T47D (cell line): ENCODE results near the gene AMZ2.

Source experiments
- DNase-seq, 2 experiments: peaks; one replicate each; pipeline versions ENCODE4 v3.0.0 to v3.0.0-alpha.2; 2011 to 2012; ENCODE audit warnings: low read depth in 1 of 2, low spot score in 1 of 2
- JUND ChIP-seq: IDR thresholded peaks from 2 replicates; pipeline ENCODE4 v1.6.1; 2012; ENCODE audit warnings: low read depth
- in situ Hi-C: cut with HindIII; loops from 2 replicates; pipeline ENCODE4 v1.10.0; 2016; ENCODE audit warnings: low sequenced_read_pairs, low pct_unique_long_range_greater_than_20kb

The AMZ2 gene

DNA sequence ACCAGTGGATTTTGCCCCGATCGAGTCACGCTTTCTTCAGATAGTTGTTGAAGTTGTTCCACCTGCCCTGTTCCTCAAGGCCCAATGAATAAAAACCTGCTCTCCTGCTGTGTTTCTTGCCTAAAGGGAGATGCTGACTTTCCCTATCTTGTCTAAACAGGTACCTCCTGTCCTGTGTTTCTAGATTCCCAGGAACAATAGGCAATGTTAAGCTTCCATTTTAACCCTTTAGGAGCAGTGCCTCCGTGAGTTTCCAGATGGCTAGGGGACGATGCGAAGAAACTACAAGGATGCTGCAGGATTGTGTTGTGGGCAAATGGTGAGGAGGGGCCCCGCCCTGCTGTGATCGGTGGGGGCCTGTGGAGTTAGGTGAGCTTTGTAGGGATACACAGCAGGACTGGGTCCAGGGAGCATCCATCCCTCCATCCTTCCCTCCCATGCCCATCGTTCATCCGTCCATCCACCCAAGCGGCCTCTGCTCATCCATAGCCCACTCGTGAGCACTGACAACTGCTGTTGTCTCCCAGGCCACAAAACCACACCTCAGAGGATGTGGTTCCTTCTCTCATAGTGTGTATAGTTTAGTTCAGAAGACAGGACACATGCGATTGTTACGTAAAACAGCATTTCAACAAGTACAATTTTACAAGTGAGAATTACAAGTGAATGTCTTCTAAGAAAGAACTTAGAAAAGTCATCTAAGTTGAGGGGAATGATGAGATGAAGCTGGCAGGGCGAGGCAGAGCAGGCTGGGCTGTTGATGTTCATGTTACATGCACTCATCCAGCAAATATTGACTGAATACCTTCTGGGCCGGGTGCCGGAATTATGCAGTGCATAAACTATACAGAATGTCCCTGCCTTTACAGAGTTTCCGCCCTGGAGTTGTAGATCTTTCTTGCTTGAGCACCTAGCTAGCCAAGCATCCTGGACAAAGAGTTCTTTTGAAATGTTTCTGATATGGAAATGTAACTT is 48.7 kb downstream of the AMZ2 start:
- in situ Hi-C loops = no loop called here

DNA sequence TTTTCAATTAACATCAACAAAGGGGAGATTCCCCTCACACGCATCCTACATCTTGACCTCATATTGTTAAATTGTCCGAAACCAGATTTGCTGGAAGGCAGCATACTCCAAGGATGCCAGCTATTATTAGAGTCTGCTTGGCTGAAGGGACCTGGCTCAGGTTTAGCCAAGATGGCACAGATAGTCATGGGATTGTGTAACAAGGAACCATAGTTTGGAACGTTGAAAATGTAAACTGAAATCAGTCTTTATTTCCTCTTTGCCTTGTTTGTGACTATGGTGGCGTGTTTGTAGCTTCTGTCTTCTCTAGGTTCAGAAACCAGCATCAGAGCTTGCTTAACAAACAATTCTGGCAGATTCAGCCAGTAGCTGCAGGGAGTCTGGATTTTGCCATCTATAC is 49.4 kb downstream of the AMZ2 start:
- TF ChIP-seq JUND = peak; percentile 79; the same call in 1 of the 2 replicates
- in situ Hi-C loops = no loop called here
- peak; percentile 58 to 98 for DNase-seq

More for the DNA sequence above, 48.7 kb downstream of the AMZ2 start:
- DNase-seq = peak in 1 of 2 experiments; percentile 96
- no peak for TF ChIP-seq JUND

DNA sequence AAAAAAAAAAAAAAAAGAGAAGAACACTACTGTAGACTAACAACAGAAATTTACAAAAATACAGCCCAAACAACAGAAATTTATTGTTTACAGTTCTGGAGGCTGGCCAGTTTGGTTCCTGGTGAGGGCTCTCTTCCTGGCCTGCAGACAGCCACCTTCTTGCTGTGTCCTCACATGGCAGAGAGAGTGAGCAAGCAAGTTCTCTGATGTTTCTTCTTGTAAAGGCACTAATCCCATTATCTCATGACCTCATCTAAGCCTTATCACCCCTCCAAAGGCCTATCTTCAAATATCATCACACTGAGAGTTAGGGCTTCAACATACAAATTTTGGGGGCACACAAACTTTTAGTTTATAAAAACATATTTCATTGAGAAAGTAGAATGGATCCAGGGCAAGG is 50.8 kb downstream of the AMZ2 start:
- TF ChIP-seq JUND = no peak
- peak in 1 of 2 experiments; percentile 29 for DNase-seq
- in situ Hi-C loops = no loop called here

DNA sequence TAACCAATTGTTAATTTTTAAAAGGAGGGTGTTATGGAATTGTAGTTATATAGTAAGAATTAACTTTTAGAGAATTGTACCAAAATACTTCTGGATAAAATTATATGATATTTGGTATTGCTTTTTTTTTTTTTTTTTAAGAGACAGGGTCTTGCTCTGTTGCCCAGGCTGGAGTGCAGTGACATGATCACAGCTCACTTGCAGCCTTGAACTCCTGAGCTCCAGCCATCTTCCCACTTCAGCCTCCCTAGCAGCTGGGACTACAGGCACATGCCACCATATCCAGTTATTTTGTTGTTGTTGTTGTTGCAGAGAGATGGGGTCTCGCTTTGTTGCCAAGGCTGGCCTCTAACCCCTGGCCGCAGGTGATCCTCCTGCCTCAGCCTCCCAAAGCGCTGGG is 52.0 kb downstream of the AMZ2 start:
- TF ChIP-seq JUND = no peak
- in situ Hi-C loops = no loop called here

DNA sequence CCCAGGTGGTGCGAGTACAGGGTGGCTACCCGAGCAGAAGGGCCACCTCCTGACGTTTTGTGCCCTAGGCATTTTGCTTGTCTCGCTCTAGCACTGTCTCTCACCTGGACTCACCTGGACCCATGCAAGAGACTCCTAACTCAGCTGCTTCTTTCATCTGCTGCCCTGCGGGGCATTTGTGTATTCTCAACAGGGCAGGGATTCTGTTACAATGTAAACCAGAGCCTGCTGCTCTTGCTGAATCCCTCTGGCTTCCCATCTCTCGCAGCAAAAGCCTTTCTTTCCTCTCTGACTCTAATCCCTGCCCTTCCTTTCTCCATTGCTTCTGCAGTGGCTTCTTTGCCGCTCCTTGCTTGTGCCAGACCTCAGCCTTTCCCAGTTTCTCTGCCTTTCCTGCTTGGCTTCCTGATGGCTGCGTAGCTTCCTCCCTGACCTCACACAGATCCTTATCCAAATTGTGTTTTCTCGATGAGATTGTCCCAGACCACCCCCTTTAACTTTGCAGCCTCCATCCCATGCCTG is 53.7 kb downstream of the AMZ2 start:
- no peak for TF ChIP-seq JUND
- peak in 1 of 2 experiments; percentile 90 for DNase-seq
- in situ Hi-C loops = no loop called here

More for the DNA sequence above, 52.0 kb downstream of the AMZ2 start:
- no peak for DNase-seq

DNA sequence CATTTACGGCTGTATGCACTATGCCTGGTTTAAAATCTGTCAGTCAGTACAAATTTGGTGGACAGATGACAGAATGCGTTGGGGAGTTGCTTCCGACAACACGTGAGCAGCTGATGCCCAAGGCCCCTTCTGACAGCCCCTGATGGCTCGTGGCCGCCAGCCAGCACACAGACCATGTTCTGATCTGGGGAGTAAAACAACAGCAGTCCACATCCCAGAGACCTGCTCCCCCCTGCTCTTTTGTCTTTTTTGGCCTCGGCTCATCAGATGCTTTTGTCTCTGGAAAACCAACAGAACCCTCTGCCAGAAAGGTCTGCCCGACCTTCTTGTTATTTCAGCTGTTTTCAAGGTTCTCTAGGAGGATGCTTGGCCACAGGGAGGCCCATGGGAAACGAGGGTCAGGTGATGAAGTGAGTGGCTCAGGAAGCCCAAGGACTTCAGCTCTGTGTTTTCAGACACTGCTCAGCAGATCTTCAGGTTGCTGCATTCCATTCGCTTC is 54.3 kb downstream of the AMZ2 start:
- DNase-seq = peak in 1 of 2 experiments; percentile 76
- in situ Hi-C loops = no loop called here
- TF ChIP-seq JUND = no peak

DNA sequence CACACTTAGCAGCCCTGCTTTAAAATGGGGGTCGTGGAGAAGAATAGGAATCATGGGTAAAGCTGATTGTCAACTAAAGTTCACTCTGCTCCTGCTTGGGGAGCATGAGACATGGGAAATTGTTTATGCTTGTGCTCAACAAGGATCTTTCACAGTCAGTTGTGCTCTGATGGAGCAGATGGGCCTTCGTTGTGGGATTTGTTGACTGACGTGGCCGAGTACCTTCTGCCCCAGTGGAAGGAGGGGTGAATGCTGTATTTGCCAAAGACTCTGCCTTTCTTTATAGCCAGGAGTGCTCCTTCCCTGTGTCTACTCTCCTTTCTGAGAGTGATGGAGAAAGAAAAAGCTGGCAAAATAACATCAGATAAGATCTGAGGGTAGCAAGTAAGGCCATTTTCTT is 54.8 kb downstream of the AMZ2 start:
- in situ Hi-C loops = no loop called here
- no peak for TF ChIP-seq JUND
- DNase-seq = peak in 1 of 2 experiments; percentile 53

DNA sequence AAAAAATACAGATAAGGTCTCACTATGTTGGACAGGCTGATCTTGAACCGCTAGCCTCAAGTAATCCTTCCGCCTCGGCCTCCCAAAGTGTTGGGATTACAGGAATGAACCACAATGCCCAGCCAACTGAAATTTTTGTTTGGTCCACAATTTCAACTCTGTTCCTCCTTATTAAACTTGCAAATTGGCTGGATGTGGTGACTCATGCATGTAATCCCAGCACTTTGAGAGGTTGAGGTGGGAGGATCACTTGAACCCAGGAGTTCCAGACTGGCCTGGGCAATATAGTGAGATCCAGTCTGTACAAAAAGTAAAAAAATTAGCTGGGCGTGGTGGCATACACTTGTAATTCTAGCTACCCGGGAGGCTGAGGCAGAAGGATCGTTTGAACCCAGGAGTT is 56.9 kb downstream of the AMZ2 start:
- no peak for DNase-seq
- in situ Hi-C loops = no loop called here
- TF ChIP-seq JUND = no peak

DNA sequence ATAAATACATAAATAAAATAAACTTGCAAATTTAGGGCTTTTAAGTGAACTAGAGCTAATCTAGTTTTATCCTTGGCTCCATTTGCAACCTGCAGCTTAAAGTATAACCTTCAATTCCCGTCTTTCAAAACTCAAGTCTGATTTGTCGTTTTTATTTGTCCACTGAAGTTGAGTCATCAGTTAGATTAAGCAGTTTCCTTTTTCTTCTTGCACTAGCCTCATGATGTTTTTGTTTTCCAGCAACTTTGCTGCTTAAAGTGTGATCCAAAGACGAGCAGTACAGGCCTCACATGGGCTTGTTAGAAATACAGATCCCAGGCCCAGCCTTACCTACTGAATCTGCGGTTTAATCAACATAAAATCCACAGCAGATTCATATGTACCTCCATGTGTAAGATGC is 57.3 kb downstream of the AMZ2 start:
- DNase-seq = no peak
- TF ChIP-seq JUND = no peak
- in situ Hi-C loops = no loop called here
